ENCODE measurements around the gene ITPR2. TPM values are rescaled to one million over a fixed set of nuclear protein-coding genes. Genes with fewer than 3 reads are reported as not detected.
A peak's percentile ranks its signal among the peaks of the same experiment; 100 is the strongest.
"Not testable (repeated sequence)": the region's sequence is repeated elsewhere in the genome, so short reads cannot be mapped to it uniquely, and the experiment has no call there.

The ITPR2 gene
- total and polyA plus RNA-seq, 4 donors: 30.9 to 133 (median 73.2) TPM

- H3K27ac ChIP-seq (ENCODE audit: low read depth, low read length); H3K9me3 ChIP-seq (ENCODE audit: control insufficient read depth, insufficient read depth, low read length); DNase-seq (ENCODE audit: low read depth in 4 of 6, low spot score in 6 of 6); H3K4me3 ChIP-seq (ENCODE audit: low read depth, low read length); H3K27me3 ChIP-seq (ENCODE audit: control insufficient read depth, insufficient read depth, low read length); H3K36me3 ChIP-seq (ENCODE audit: control insufficient read depth, insufficient read depth, low read length); H3K4me1 ChIP-seq (ENCODE audit: control insufficient read depth, insufficient read depth, low read length): not testable (repeated sequence)
- no CpG with 5 or more reads among the region's 5 CpGs for WGBS (ENCODE audit: insufficient coverage)
These were observed 161.5 kb downstream of the ITPR2 start for GRCh38 chr12:26671487-26671886.

GRCh38 chr12:26668847-26669246 lies 164.1 kb downstream of the ITPR2 start:
- DNase-seq (ENCODE audit: low read depth in 4 of 6, low spot score in 6 of 6): no peak
- Histone ChIP-seq H3K27ac (ENCODE audit: low read depth, low read length) (no peak overlapping the region), H3K36me3 (ENCODE audit: control insufficient read depth, insufficient read depth, low read length) (no peaks in the 10 kb centered on the region), H3K4me3 (ENCODE audit: low read depth, low read length) (no peak overlapping the region), H3K9me3 (ENCODE audit: control insufficient read depth, insufficient read depth, low read length) (no peaks in the 10 kb centered on the region), H3K27me3 (ENCODE audit: control insufficient read depth, insufficient read depth, low read length) (no peaks in the 10 kb centered on the region), H3K4me1 (ENCODE audit: control insufficient read depth, insufficient read depth, low read length) (no peaks in the 10 kb centered on the region)
- no CpG with 5 or more reads among the region's 3 CpGs for WGBS (ENCODE audit: insufficient coverage)

- no peaks in the 10 kb centered on the region for H3K4me1 ChIP-seq (ENCODE audit: control insufficient read depth, insufficient read depth, low read length)
- no peaks in the 10 kb centered on the region for H3K36me3 ChIP-seq (ENCODE audit: control insufficient read depth, insufficient read depth, low read length)
- no peaks in the 10 kb centered on the region for H3K9me3 ChIP-seq (ENCODE audit: control insufficient read depth, insufficient read depth, low read length)
- H3K27me3 ChIP-seq (ENCODE audit: control insufficient read depth, insufficient read depth, low read length): no peaks in the 10 kb centered on the region
- H3K4me3 ChIP-seq (ENCODE audit: low read depth, low read length): no peak overlapping the region
- H3K27ac ChIP-seq (ENCODE audit: low read depth, low read length): no peak overlapping the region
- WGBS (ENCODE audit: insufficient coverage): no CpG with 5 or more reads among the region's 1 CpG
- DNase-seq (ENCODE audit: low read depth in 4 of 6, low spot score in 6 of 6): no peak
These were observed 164.8 kb downstream of the ITPR2 start for GRCh38 chr12:26668230-26668629.

- Histone ChIP-seq H3K27me3 (ENCODE audit: control insufficient read depth, insufficient read depth, low read length) (no peaks in the 10 kb centered on the region), H3K4me3 (ENCODE audit: low read depth, low read length) (no peak overlapping the region), H3K36me3 (ENCODE audit: control insufficient read depth, insufficient read depth, low read length) (peaks cover 2% of the 10 kb centered on the region), H3K9me3 (ENCODE audit: control insufficient read depth, insufficient read depth, low read length) (no peaks in the 10 kb centered on the region), H3K4me1 (ENCODE audit: control insufficient read depth, insufficient read depth, low read length) (no peaks in the 10 kb centered on the region), H3K27ac (ENCODE audit: low read depth, low read length) (no peak overlapping the region)
- no peak for DNase-seq (ENCODE audit: low read depth in 4 of 6, low spot score in 6 of 6)
- WGBS (ENCODE audit: insufficient coverage): 93% methylated on average over 4 of the region's 5 CpGs
These were observed 166.7 kb downstream of the ITPR2 start for GRCh38 chr12:26666286-26666685.

- no CpG with 5 or more reads among the region's 3 CpGs for WGBS (ENCODE audit: insufficient coverage)
- Histone ChIP-seq H3K36me3 (ENCODE audit: control insufficient read depth, insufficient read depth, low read length) (peaks cover 8% of the 10 kb centered on the region), H3K27me3 (ENCODE audit: control insufficient read depth, insufficient read depth, low read length) (no peaks in the 10 kb centered on the region)
These were observed 171.6 kb downstream of the ITPR2 start for GRCh38 chr12:26661399-26661798.

GRCh38 chr12:26659930-26660329 lies 173.1 kb downstream of the ITPR2 start:
- no peak overlapping the region for H3K27ac ChIP-seq (ENCODE audit: low read depth, low read length)
- 0% methylated on average over 1 of the region's 2 CpGs for WGBS (ENCODE audit: insufficient coverage)
- no peaks in the 10 kb centered on the region for H3K27me3 ChIP-seq (ENCODE audit: control insufficient read depth, insufficient read depth, low read length)
- peaks cover 14% of the 10 kb centered on the region for H3K36me3 ChIP-seq (ENCODE audit: control insufficient read depth, insufficient read depth, low read length)
- no peak for DNase-seq (ENCODE audit: low read depth in 4 of 6, low spot score in 6 of 6)
- no peak overlapping the region for H3K4me3 ChIP-seq (ENCODE audit: low read depth, low read length)
- no peaks in the 10 kb centered on the region for H3K4me1 ChIP-seq (ENCODE audit: control insufficient read depth, insufficient read depth, low read length)
- no peaks in the 10 kb centered on the region for H3K9me3 ChIP-seq (ENCODE audit: control insufficient read depth, insufficient read depth, low read length)

More at GRCh38 chr12:26661399-26661798, 171.6 kb downstream of the ITPR2 start:
- no peaks in the 10 kb centered on the region for H3K9me3 ChIP-seq (ENCODE audit: control insufficient read depth, insufficient read depth, low read length)
- no peaks in the 10 kb centered on the region for H3K4me1 ChIP-seq (ENCODE audit: control insufficient read depth, insufficient read depth, low read length)
- no peak overlapping the region for H3K27ac ChIP-seq (ENCODE audit: low read depth, low read length)
- H3K4me3 ChIP-seq (ENCODE audit: low read depth, low read length): no peak overlapping the region
- no peak for DNase-seq (ENCODE audit: low read depth in 4 of 6, low spot score in 6 of 6)

- H3K4me1 ChIP-seq (ENCODE audit: control insufficient read depth, insufficient read depth, low read length): no peaks in the 10 kb centered on the region
- H3K9me3 ChIP-seq (ENCODE audit: control insufficient read depth, insufficient read depth, low read length): no peaks in the 10 kb centered on the region
- DNase-seq (ENCODE audit: low read depth in 4 of 6, low spot score in 6 of 6): peak in 1 of 6 donors; percentile 86
- no peak overlapping the region for H3K27ac ChIP-seq (ENCODE audit: low read depth, low read length)
- no peaks in the 10 kb centered on the region for H3K27me3 ChIP-seq (ENCODE audit: control insufficient read depth, insufficient read depth, low read length)
- H3K4me3 ChIP-seq (ENCODE audit: low read depth, low read length): no peak overlapping the region
- peaks cover 19% of the 10 kb centered on the region for H3K36me3 ChIP-seq (ENCODE audit: control insufficient read depth, insufficient read depth, low read length)
- WGBS (ENCODE audit: insufficient coverage): no CpG with 5 or more reads among the region's 4 CpGs
These were observed 174.0 kb downstream of the ITPR2 start for GRCh38 chr12:26658991-26659390.

GRCh38 chr12:26654623-26655022 lies 178.4 kb downstream of the ITPR2 start:
- no peak for DNase-seq (ENCODE audit: low read depth in 4 of 6, low spot score in 6 of 6)
- Histone ChIP-seq H3K9me3 (ENCODE audit: control insufficient read depth, insufficient read depth, low read length) (no peaks in the 10 kb centered on the region), H3K27ac (ENCODE audit: low read depth, low read length) (no peak overlapping the region), H3K4me1 (ENCODE audit: control insufficient read depth, insufficient read depth, low read length) (no peaks in the 10 kb centered on the region), H3K27me3 (ENCODE audit: control insufficient read depth, insufficient read depth, low read length) (no peaks in the 10 kb centered on the region), H3K36me3 (ENCODE audit: control insufficient read depth, insufficient read depth, low read length) (peaks cover 20% of the 10 kb centered on the region), H3K4me3 (ENCODE audit: low read depth, low read length) (no peak overlapping the region)

GRCh38 chr12:26651566-26652188 lies 181.3 kb downstream of the ITPR2 start:
- DNase-seq (ENCODE audit: low read depth in 4 of 6, low spot score in 6 of 6): peak in 4 of 6 donors; percentile 29 to 91 (median 52)
- no peaks in the 10 kb centered on the region for H3K4me1 ChIP-seq (ENCODE audit: control insufficient read depth, insufficient read depth, low read length)
- no peaks in the 10 kb centered on the region for H3K27me3 ChIP-seq (ENCODE audit: control insufficient read depth, insufficient read depth, low read length)
- no peak overlapping the region for H3K27ac ChIP-seq (ENCODE audit: low read depth, low read length)
- H3K9me3 ChIP-seq (ENCODE audit: control insufficient read depth, insufficient read depth, low read length): no peaks in the 10 kb centered on the region
- peaks cover 15% of the 10 kb centered on the region for H3K36me3 ChIP-seq (ENCODE audit: control insufficient read depth, insufficient read depth, low read length)
- no peak overlapping the region for H3K4me3 ChIP-seq (ENCODE audit: low read depth, low read length)
- 56% methylated on average over 3 of the region's 7 CpGs for WGBS (ENCODE audit: insufficient coverage)

- Histone ChIP-seq H3K27ac (ENCODE audit: low read depth, low read length) (no peak overlapping the region), H3K4me3 (ENCODE audit: low read depth, low read length) (no peak overlapping the region), H3K9me3 (ENCODE audit: control insufficient read depth, insufficient read depth, low read length) (no peaks in the 10 kb centered on the region), H3K4me1 (ENCODE audit: control insufficient read depth, insufficient read depth, low read length) (no peaks in the 10 kb centered on the region), H3K27me3 (ENCODE audit: control insufficient read depth, insufficient read depth, low read length) (no peaks in the 10 kb centered on the region), H3K36me3 (ENCODE audit: control insufficient read depth, insufficient read depth, low read length) (peaks cover 13% of the 10 kb centered on the region)
- DNase-seq (ENCODE audit: low read depth in 4 of 6, low spot score in 6 of 6): no peak
These were observed 182.0 kb downstream of the ITPR2 start for GRCh38 chr12:26651036-26651435.
